H1 (cell line): ENCODE results near the gene ZNF317. TPM values are rescaled to one million over a fixed set of nuclear protein-coding genes. Genes with fewer than 3 reads are reported as not detected.

Experiments
- CTCF ChIA-PET: fragments of 300-600 bp; sonication (Branson Sonifier 250); formaldehyde crosslinking; loops from one replicate; lab custom pipeline; 2021; ENCODE audit not compliant: partially characterized antibody; lab: Charles Lee
- POLR2A ChIA-PET: fragments of 300-600 bp; sonication (Branson Sonifier 250); formaldehyde crosslinking; loops from one replicate; lab custom pipeline; 2021; ENCODE audit warnings: inconsistent platforms; ENCODE audit not compliant: partially characterized antibody; lab: Charles Lee
- DNase-seq, 2 experiments: peaks; one replicate each; pipeline versions ENCODE4 v3.0.0 to v3.0.0-alpha.2; 2010 to 2022; ENCODE audit warnings: low spot score in 2 of 2, low read depth in 1 of 2, mixed read lengths in 1 of 2
- FAIRE-seq: peaks from 2 replicates; lab custom pipeline; 2011; peaks lifted over from hg19 to GRCh38; lab: Jason Lieb, UNC
- H2AFZ ChIP-seq: 2 replicates; pipeline ENCODE4 v1.8.1; 2012; ENCODE audit warnings: low read length, inconsistent platforms
- H2AK5ac ChIP-seq: 2 replicates; pipeline ENCODE4 v1.6.1; 2013; ENCODE audit warnings: low read depth, low read length
- H2BK120ac ChIP-seq: replicated peaks from 2 replicates; pipeline ENCODE3; 2013; ENCODE audit warnings: low read depth, low read length, inconsistent platforms
- H2BK12ac ChIP-seq: 2 replicates; pipeline ENCODE4 v1.6.1; 2013; ENCODE audit warnings: low read depth, low read length
- H2BK15ac ChIP-seq: 2 replicates; pipeline ENCODE4 v1.6.1; 2013; ENCODE audit warnings: low read length
- H2BK20ac ChIP-seq: 2 replicates; pipeline ENCODE4 v1.6.1; 2013; ENCODE audit warnings: low read length
- H2BK5ac ChIP-seq: 2 replicates; pipeline ENCODE4 v1.6.1; 2013; ENCODE audit warnings: low read depth, low read length
- H3K14ac ChIP-seq: 2 replicates; pipeline ENCODE4 v1.6.1; 2013; ENCODE audit warnings: inconsistent platforms; ENCODE audit not compliant: insufficient read length
- H3K18ac ChIP-seq: 2 replicates; pipeline ENCODE4 v1.6.1; 2013; ENCODE audit warnings: low read length; ENCODE audit errors: extremely low read depth
- H3K23ac ChIP-seq: 2 replicates; pipeline ENCODE4 v1.6.1; 2013; ENCODE audit warnings: inconsistent platforms; ENCODE audit not compliant: insufficient read length
- H3K23me2 ChIP-seq: 2 replicates; pipeline ENCODE4 v1.6.1; 2013; ENCODE audit warnings: low read depth, low read length
- H3K27ac ChIP-seq: 2 replicates; pipeline ENCODE4 v1.6.1; 2011; ENCODE audit warnings: low read depth, low read length, inconsistent platforms
- H3K27me3 ChIP-seq, 4 experiments: replicated peaks in 1 of 4; 1 replicate in 1 of 4; 2 replicates in 3 of 4; pipeline versions ENCODE4 v1.6.1 to v1.8.1; 2011 to 2013; ENCODE audit warnings: low read length in 3 of 4, mild to moderate bottlenecking in 3 of 4, inconsistent platforms in 2 of 4, mixed read lengths in 2 of 4, moderate library complexity in 1 of 4; ENCODE audit not compliant: control insufficient read depth in 3 of 4, insufficient read depth in 3 of 4; ENCODE audit errors: extremely low read depth in 1 of 4
- H3K36me3 ChIP-seq, 4 experiments: 2 replicates each; pipeline versions ENCODE4 v1.6.1 to v1.8.1; 2011 to 2013; ENCODE audit warnings: mild to moderate bottlenecking in 4 of 4, low read length in 3 of 4, moderate library complexity in 2 of 4, control low read depth in 1 of 4, inconsistent platforms in 1 of 4; ENCODE audit not compliant: insufficient read depth in 4 of 4, control insufficient read depth in 2 of 4
- H3K4ac ChIP-seq: replicated peaks from 2 replicates; pipeline ENCODE3; 2013; ENCODE audit warnings: low read length, low read depth, mixed read lengths, inconsistent platforms; ENCODE audit not compliant: insufficient read length
- H3K4me1 ChIP-seq, 4 experiments: replicated peaks in 1 of 4; 1 replicate in 1 of 4; 2 replicates in 3 of 4; pipeline versions ENCODE4 v1.6.1 to v1.8.1; 2011 to 2013; ENCODE audit warnings: low read length in 3 of 4, inconsistent platforms in 2 of 4, mixed read lengths in 1 of 4; ENCODE audit not compliant: insufficient read depth in 4 of 4, control insufficient read depth in 3 of 4
- H3K4me2 ChIP-seq, 2 experiments: 2 replicates each; pipeline versions ENCODE4 v1.6.1 to v1.8.1; 2011 to 2013; ENCODE audit warnings: low read depth in 2 of 2, low read length in 2 of 2, control low read depth in 1 of 2, inconsistent platforms in 1 of 2, mild to moderate bottlenecking in 1 of 2; ENCODE audit not compliant: insufficient read depth in 1 of 2
- H3K4me3 ChIP-seq, 4 experiments: fragments of 200-600, 300-600 bp in 1 of 4; sonication (generic), shearing (Covaris generic), sonication (Bioruptor Twin) in 1 of 4; 2 replicates each; pipeline versions ENCODE4 v1.5.1 to v1.8.1; 2011 to 2016; ENCODE audit warnings: low read length in 4 of 4, low read depth in 3 of 4, control low read depth in 2 of 4, inconsistent platforms in 2 of 4, mild to moderate bottlenecking in 2 of 4, mixed read lengths in 1 of 4, moderate library complexity in 1 of 4; ENCODE audit not compliant: insufficient read depth in 2 of 4; ENCODE audit errors: extremely low read depth in 1 of 4
- H3K56ac ChIP-seq: replicated peaks from 2 replicates; pipeline ENCODE3; 2013; ENCODE audit warnings: low read depth, mild to moderate bottlenecking, mixed read lengths, low read length, inconsistent platforms; ENCODE audit not compliant: insufficient read length
- H3K79me1 ChIP-seq: 2 replicates; pipeline ENCODE4 v1.6.1; 2013; ENCODE audit warnings: low read depth, low read length, control low read depth
- H3K79me2 ChIP-seq, 2 experiments: 2 replicates each; pipeline versions ENCODE4 v1.6.1 to v1.8.1; 2012 to 2013; ENCODE audit warnings: low read length in 2 of 2, mild to moderate bottlenecking in 2 of 2, inconsistent platforms in 1 of 2; ENCODE audit not compliant: insufficient read depth in 2 of 2, control insufficient read depth in 1 of 2
- H3K9ac ChIP-seq, 4 experiments: replicated peaks in 1 of 4; 1 replicate in 1 of 4; 2 replicates in 3 of 4; pipeline versions ENCODE4 v1.6.1 to v1.8.1; 2011 to 2013; ENCODE audit warnings: low read depth in 3 of 4, low read length in 3 of 4, control low read depth in 2 of 4, mild to moderate bottlenecking in 2 of 4, moderate library complexity in 2 of 4, inconsistent platforms in 1 of 4; ENCODE audit errors: extremely low read depth in 1 of 4
- H3K9me3 ChIP-seq, 2 experiments: 2 replicates each; pipeline versions ENCODE4 v1.6.1 to v1.8.1; 2012 to 2013; ENCODE audit warnings: mild to moderate bottlenecking in 2 of 2, moderate library complexity in 2 of 2, control low read depth in 1 of 2, inconsistent platforms in 1 of 2, low read depth in 1 of 2, low read length in 1 of 2, mixed read lengths in 1 of 2; ENCODE audit not compliant: insufficient read depth in 2 of 2
- H4K20me1 ChIP-seq, 2 experiments: replicated peaks in 1 of 2; 2 replicates each; pipeline versions ENCODE3 to v1.8.1; 2011 to 2013; ENCODE audit warnings: inconsistent platforms in 2 of 2, low read length in 2 of 2, mild to moderate bottlenecking in 1 of 2; ENCODE audit not compliant: insufficient read depth in 2 of 2, control insufficient read depth in 1 of 2
- H4K5ac ChIP-seq: 2 replicates; pipeline ENCODE4 v1.6.1; 2013; ENCODE audit warnings: low read length, low read depth, mixed read lengths, inconsistent platforms; ENCODE audit not compliant: insufficient read length
- H4K8ac ChIP-seq: 2 replicates; pipeline ENCODE4 v1.8.0; 2013; ENCODE audit warnings: mild to moderate bottlenecking, moderate library complexity, low read length, inconsistent platforms; ENCODE audit not compliant: insufficient read depth; ENCODE audit errors: extremely low read depth
- H4K91ac ChIP-seq: replicated peaks from 2 replicates; pipeline ENCODE3; 2013; ENCODE audit warnings: low read length, mixed read lengths, inconsistent platforms; ENCODE audit not compliant: insufficient read length
- BRCA1 ChIP-seq: IDR thresholded peaks from 2 replicates; pipeline ENCODE4 v1.6.1; 2012; ENCODE audit warnings: low read depth, low read length, improper control_type of control experiment
- CEBPB ChIP-seq: IDR thresholded peaks from 2 replicates; pipeline ENCODE4 v1.6.1; 2012; ENCODE audit warnings: low read depth, low read length
- POLR2AphosphoS5 ChIP-seq: IDR thresholded peaks from 2 replicates; pipeline ENCODE4 v1.6.1; 2011; ENCODE audit warnings: low read depth, low read length
- SAP30 ChIP-seq: fragments of 300-600 bp; sonication (generic); IDR thresholded peaks from 2 replicates; pipeline ENCODE4 v1.7.1; 2012; ENCODE audit warnings: low read length, moderate library complexity, mild to moderate bottlenecking, inconsistent platforms; ENCODE audit not compliant: insufficient read depth, insufficient replicate concordance
- TAF7 ChIP-seq: optimal IDR thresholded peaks from 2 replicates; pipeline ENCODE3; 2011; ENCODE audit warnings: low read depth, mild to moderate bottlenecking, inconsistent platforms, low read length, moderate library complexity, borderline replicate concordance
- TBP ChIP-seq: IDR thresholded peaks from 2 replicates; pipeline ENCODE4 v1.6.1; 2011; ENCODE audit warnings: low read depth, low read length, improper control_type of control experiment
- USF2 ChIP-seq: IDR thresholded peaks from 2 replicates; pipeline ENCODE4 v1.6.1; 2011; ENCODE audit warnings: low read length, improper control_type of control experiment
- WGBS, 2 experiments: shearing (Covaris generic) in 1 of 2; methylation state at CpG; one replicate each; pipeline versions ENCODE4 v1.1.6 to v1.1.7; 2013 to 2015; ENCODE audit warnings: low lambda C conversion rate in 2 of 2, mixed read lengths in 2 of 2, inconsistent platforms in 1 of 2, low coverage in 1 of 2, missing lambda C conversion rate in 1 of 2; ENCODE audit not compliant: insufficient replicate concordance in 2 of 2, insufficient coverage in 1 of 2, insufficient read length in 1 of 2; ENCODE audit errors: extremely low coverage in 1 of 2, missing lambda C conversion rate in 1 of 2; 5-methylcytosine and 5-hydroxymethylcytosine counted together
- polyA plus RNA-seq, 7 experiments: library from polyadenylated mRNA; depleted of rRNA in 3 of 7; stranded (reverse) in 5 of 7; unstranded in 2 of 7; fragments of >200 nt in 5 of 7; fragments of 200-250 nt in 2 of 7; gene quantifications; 1 replicate in 5 of 7; 2 replicates in 1 of 7; 4 replicates in 1 of 7; pipeline versions ENCODE4 v1.2.1 to v1.2.3, GENCODE V29; 2011 to 2013; ENCODE audit warnings: missing spikeins in 2 of 7, mixed read lengths in 2 of 7
- total RNA-seq: library from RNA; stranded (reverse); fragmentation: NEBNext Ultra II Directional; extraction: Animal tissue kit (Norgen Biotek cat#: 25700); gene quantifications from 2 replicates; pipeline ENCODE4 v1.2.1, GENCODE V29; 2021

Gene ZNF317
- total and polyA plus RNA-seq, 2 of the 8 experiments (the other 6 are each of a cell fraction or from before 2014, with no cell fraction given): 22.6 to 41.5 TPM

GRCh38 chr19:9165261-9165660, 25.1 kb downstream of the ZNF317 start:
- CTCF ChIA-PET: no interaction called here

More at GRCh38 chr19:9165261-9165660, 25.1 kb downstream of the ZNF317 start:
- Histone ChIP-seq H4K5ac (no peak overlapping the region), H2BK20ac (no peak overlapping the region), H3K36me3 (peaks cover 26 to 45% (median 35%) of the 10 kb centered on the region in 4 experiments), H3K9me3 (peaks cover 4% of the 10 kb centered on the region in 2 experiments; a peak in 1 of 4 replicates), H3K56ac (no peak overlapping the region), H3K4me3 (no peak overlapping the region), H3K23ac (no peak overlapping the region), H3K79me2 (no peaks in the 10 kb centered on the region; a peak in 1 of 4 replicates), H3K4me1 (no peaks in the 10 kb centered on the region), H2AK5ac (no peak overlapping the region), H2BK15ac (no peak overlapping the region), H2BK5ac (no peak overlapping the region), H3K27me3 (no peaks in the 10 kb centered on the region), H3K27ac (no peak overlapping the region), H4K20me1 (peaks cover 0 to 4% of the 10 kb centered on the region in 2 experiments), H2BK120ac (no peak overlapping the region), H4K91ac (no peak overlapping the region), H4K8ac (no peak overlapping the region), H3K23me2 (no peaks in the 10 kb centered on the region), H3K79me1 (no peaks in the 10 kb centered on the region), H2AFZ (no peak overlapping the region), H3K4me2 (no peak overlapping the region), H3K14ac (no peak overlapping the region), H3K4ac (no peak overlapping the region), H3K9ac (no peak overlapping the region), H3K18ac (no peak overlapping the region), H2BK12ac (no peak overlapping the region)
- POLR2A ChIA-PET: no interaction called here
- TF ChIP-seq CEBPB (no peak), TBP (no peak), USF2 (no peak), BRCA1 (no peak), SAP30 (no peak), TAF7 (no peak), POLR2AphosphoS5 (no peak)
- WGBS, 2 experiments: 89% methylated on average over 3 of the region's 3 CpGs; no CpG with 5 or more reads in 1 of the 2 experiments
- FAIRE-seq (no peak), DNase-seq (no peak)
